DND-41 (cell line): Measurements from ENCODE around the gene P2RX2.

Experiments
- ATAC-seq: fragments of 200-7000 bp; cut with Tn5 transposase; 3 replicates; pipeline ENCODE4 v1.9.1; 2021; ENCODE audit warnings: low read depth; ENCODE audit not compliant: insufficient read depth
- DNase-seq: peaks from one replicate; pipeline ENCODE4 v3.0.0-alpha.2; 2020
- H2AFZ ChIP-seq: 2 replicates; pipeline ENCODE4 v1.6.0; 2012; ENCODE audit warnings: low read depth, low read length
- H3K27ac ChIP-seq: 2 replicates; pipeline ENCODE4 v1.5.1; 2012; ENCODE audit warnings: low read length, inconsistent platforms
- H3K27me3 ChIP-seq: fragments of 200-600 bp; sonication (generic); 2 replicates; pipeline ENCODE4 v1.6.0; 2012; ENCODE audit warnings: low read length, mild to moderate bottlenecking, inconsistent platforms; ENCODE audit not compliant: insufficient read depth, poor library complexity
- H3K36me3 ChIP-seq: 2 replicates; pipeline ENCODE4 v1.5.1; 2012; ENCODE audit warnings: low read length, inconsistent platforms; ENCODE audit not compliant: insufficient read depth
- H3K4me1 ChIP-seq: 2 replicates; pipeline ENCODE4 v1.5.1; 2012; ENCODE audit warnings: mild to moderate bottlenecking, low read length; ENCODE audit not compliant: insufficient read depth
- H3K4me2 ChIP-seq: 2 replicates; pipeline ENCODE4 v1.6.0; 2012; ENCODE audit warnings: mild to moderate bottlenecking, moderate library complexity, low read length, inconsistent platforms; ENCODE audit not compliant: insufficient read depth
- H3K4me3 ChIP-seq, 2 experiments: fragments of 200-600 bp in 1 of 2; shearing (Covaris generic) in 1 of 2; 2 replicates each; pipeline ENCODE4 v1.5.1; 2012 to 2016; ENCODE audit warnings: inconsistent platforms in 2 of 2, low read length in 2 of 2, mild to moderate bottlenecking in 2 of 2, low read depth in 1 of 2, moderate library complexity in 1 of 2
- H3K79me2 ChIP-seq: 2 replicates; pipeline ENCODE4 v1.6.0; 2012; ENCODE audit warnings: low read length, inconsistent platforms; ENCODE audit not compliant: insufficient read depth
- H3K9ac ChIP-seq: 2 replicates; pipeline ENCODE4 v1.6.0; 2012; ENCODE audit warnings: low read depth, mild to moderate bottlenecking, inconsistent platforms, low read length, moderate library complexity
- H3K9me3 ChIP-seq: 2 replicates; pipeline ENCODE4 v1.5.1; 2012; ENCODE audit warnings: low read length, moderate library complexity, mild to moderate bottlenecking, inconsistent platforms; ENCODE audit not compliant: insufficient read depth, severe bottlenecking
- H4K20me1 ChIP-seq: 2 replicates; pipeline ENCODE4 v1.6.0; 2012; ENCODE audit warnings: low read length; ENCODE audit not compliant: insufficient read depth
- EZH2 ChIP-seq: IDR thresholded peaks from 3 replicates; pipeline ENCODE4 v1.6.1; 2012; ENCODE audit warnings: borderline replicate concordance, low read depth, mild to moderate bottlenecking, moderate library complexity, low read length, inconsistent platforms; ENCODE audit not compliant: severe bottlenecking
- TF ChIP-seq, protein P1 (sequence below): IDR thresholded peaks from 2 replicates; pipeline ENCODE4 v1.5.1; 2012; ENCODE audit warnings: borderline replicate concordance, low read length, moderate library complexity, mild to moderate bottlenecking; ENCODE audit not compliant: poor library complexity, severe bottlenecking; ENCODE audit errors: extremely low read depth

Gene P2RX2

GRCh38 chr12:132570635-132571034 lies 47.9 kb upstream of the P2RX2 start:
- peaks cover 91% of the 10 kb centered on the region for H3K36me3 ChIP-seq

DNA sequence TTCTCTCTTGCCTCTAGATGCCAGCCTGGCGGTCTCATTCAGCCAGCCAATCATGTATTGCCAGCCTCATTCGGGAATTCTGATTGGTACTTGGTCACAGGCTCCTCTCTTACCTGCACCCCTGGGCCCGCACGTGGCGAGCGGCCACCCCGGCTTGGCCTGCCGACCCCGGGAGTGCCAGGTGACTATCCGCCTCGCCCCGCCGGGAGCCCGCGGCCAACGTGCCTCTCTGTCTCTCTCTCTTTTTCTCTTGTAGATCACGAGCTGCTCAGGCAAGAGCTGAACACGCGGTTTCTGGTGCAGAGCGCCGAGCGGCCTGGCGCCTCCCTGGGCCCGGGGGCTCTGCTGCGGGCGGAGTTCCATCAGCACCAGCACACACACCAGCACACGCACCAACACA lies 47.5 kb upstream of the P2RX2 start:
- Histone ChIP-seq H3K27me3 (no peaks in the 10 kb centered on the region), H3K4me3 (no peak overlapping the region), H2AFZ (no peak overlapping the region), H3K9ac (no peak overlapping the region), H3K79me2 (peaks cover 29% of the 10 kb centered on the region; the same call in 1 of the 2 replicates), H3K4me2 (no peak overlapping the region), H3K36me3 (peaks cover 90% of the 10 kb centered on the region), H3K4me1 (no peaks in the 10 kb centered on the region), H4K20me1 (peaks cover 64% of the 10 kb centered on the region), H3K9me3 (no peaks in the 10 kb centered on the region), H3K27ac (no peak overlapping the region)
- DNase-seq (no peak), ATAC-seq (no peak)
- TF ChIP-seq, protein P1, sequence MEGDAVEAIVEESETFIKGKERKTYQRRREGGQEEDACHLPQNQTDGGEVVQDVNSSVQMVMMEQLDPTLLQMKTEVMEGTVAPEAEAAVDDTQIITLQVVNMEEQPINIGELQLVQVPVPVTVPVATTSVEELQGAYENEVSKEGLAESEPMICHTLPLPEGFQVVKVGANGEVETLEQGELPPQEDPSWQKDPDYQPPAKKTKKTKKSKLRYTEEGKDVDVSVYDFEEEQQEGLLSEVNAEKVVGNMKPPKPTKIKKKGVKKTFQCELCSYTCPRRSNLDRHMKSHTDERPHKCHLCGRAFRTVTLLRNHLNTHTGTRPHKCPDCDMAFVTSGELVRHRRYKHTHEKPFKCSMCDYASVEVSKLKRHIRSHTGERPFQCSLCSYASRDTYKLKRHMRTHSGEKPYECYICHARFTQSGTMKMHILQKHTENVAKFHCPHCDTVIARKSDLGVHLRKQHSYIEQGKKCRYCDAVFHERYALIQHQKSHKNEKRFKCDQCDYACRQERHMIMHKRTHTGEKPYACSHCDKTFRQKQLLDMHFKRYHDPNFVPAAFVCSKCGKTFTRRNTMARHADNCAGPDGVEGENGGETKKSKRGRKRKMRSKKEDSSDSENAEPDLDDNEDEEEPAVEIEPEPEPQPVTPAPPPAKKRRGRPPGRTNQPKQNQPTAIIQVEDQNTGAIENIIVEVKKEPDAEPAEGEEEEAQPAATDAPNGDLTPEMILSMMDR: no peak

More at GRCh38 chr12:132570635-132571034, 47.9 kb upstream of the P2RX2 start:
- H3K4me3 ChIP-seq: no peak overlapping the region
- H3K9ac ChIP-seq: no peak overlapping the region
- H3K79me2 ChIP-seq: peaks cover 33% of the 10 kb centered on the region
- DNase-seq (no peak), ATAC-seq (no peak)
- no peak overlapping the region for H2AFZ ChIP-seq
- H3K27me3 ChIP-seq: no peaks in the 10 kb centered on the region
- H3K4me2 ChIP-seq: no peak overlapping the region
- TF ChIP-seq EZH2: no peak
- TF ChIP-seq, protein P1: no peak
- peaks cover 67% of the 10 kb centered on the region for H4K20me1 ChIP-seq
- no peaks in the 10 kb centered on the region for H3K9me3 ChIP-seq
- H3K4me1 ChIP-seq: no peaks in the 10 kb centered on the region
- H3K27ac ChIP-seq: no peak overlapping the region

DNA sequence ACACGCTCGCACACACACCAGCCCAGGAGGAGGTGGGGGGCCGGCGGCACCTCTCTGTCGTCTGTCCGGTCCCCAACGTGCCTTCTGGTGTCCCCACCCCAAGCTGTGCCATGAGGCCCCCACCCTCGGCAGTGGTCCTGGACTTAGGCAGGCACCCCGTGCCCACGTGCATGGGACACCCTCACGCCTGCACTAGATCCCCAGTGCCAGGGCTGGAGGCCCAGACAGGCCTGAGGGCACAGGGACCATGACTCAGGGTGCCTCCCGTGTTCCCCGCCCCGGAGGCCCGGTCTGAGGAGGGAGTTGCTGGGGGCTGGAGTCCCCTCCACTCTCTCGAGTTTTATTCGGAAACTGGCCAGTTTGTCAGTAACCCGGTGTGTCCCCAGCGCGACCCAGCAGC lies 47.0 kb upstream of the P2RX2 start:
- Histone ChIP-seq H3K9ac (no peak overlapping the region), H4K20me1 (peaks cover 59% of the 10 kb centered on the region), H3K27me3 (no peaks in the 10 kb centered on the region), H3K4me1 (no peaks in the 10 kb centered on the region), H2AFZ (no peak overlapping the region), H3K4me2 (no peak overlapping the region), H3K9me3 (no peaks in the 10 kb centered on the region), H3K4me3 (no peak overlapping the region), H3K36me3 (peaks cover 88% of the 10 kb centered on the region), H3K27ac (no peak overlapping the region), H3K79me2 (peaks cover 24% of the 10 kb centered on the region; the same call in 1 of the 2 replicates)
- ATAC-seq (no peak), DNase-seq (no peak)
- TF ChIP-seq EZH2: no peak
- TF ChIP-seq, protein P1: no peak

DNA sequence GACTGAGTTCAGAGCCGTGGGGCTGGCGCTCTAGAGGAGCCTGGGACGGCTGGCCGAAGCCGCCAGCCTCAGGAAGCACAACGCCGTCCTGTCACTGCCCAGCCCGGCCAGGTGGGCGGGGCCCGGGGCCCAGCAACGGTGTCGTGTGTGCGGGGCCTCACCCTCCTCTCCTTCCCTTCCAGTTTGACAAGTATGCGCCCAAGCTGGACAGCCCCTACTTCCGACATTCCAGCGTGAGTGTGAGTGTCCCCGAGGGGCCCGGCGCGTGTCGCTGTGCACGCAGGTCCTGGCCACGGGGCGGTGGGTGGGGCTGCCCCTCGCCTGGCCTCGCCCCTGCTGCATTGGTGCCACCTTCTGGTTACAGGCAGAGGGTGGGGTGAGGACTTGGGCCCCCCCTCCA lies 46.5 kb upstream of the P2RX2 start:
- Histone ChIP-seq H3K27ac (no peak overlapping the region), H3K9me3 (no peaks in the 10 kb centered on the region), H3K9ac (no peak overlapping the region), H4K20me1 (peaks cover 54% of the 10 kb centered on the region), H2AFZ (no peak overlapping the region), H3K27me3 (no peaks in the 10 kb centered on the region), H3K4me2 (no peak overlapping the region), H3K79me2 (peaks cover 18% of the 10 kb centered on the region; the same call in 1 of the 2 replicates), H3K4me1 (no peaks in the 10 kb centered on the region), H3K36me3 (peaks cover 87% of the 10 kb centered on the region), H3K4me3 (no peak overlapping the region)
- TF ChIP-seq, protein P1: no peak
- TF ChIP-seq EZH2: no peak
- ATAC-seq (no peak), DNase-seq (no peak)
